ENCODE measurements around the gene DCST1.

The DCST1 gene

DNA sequence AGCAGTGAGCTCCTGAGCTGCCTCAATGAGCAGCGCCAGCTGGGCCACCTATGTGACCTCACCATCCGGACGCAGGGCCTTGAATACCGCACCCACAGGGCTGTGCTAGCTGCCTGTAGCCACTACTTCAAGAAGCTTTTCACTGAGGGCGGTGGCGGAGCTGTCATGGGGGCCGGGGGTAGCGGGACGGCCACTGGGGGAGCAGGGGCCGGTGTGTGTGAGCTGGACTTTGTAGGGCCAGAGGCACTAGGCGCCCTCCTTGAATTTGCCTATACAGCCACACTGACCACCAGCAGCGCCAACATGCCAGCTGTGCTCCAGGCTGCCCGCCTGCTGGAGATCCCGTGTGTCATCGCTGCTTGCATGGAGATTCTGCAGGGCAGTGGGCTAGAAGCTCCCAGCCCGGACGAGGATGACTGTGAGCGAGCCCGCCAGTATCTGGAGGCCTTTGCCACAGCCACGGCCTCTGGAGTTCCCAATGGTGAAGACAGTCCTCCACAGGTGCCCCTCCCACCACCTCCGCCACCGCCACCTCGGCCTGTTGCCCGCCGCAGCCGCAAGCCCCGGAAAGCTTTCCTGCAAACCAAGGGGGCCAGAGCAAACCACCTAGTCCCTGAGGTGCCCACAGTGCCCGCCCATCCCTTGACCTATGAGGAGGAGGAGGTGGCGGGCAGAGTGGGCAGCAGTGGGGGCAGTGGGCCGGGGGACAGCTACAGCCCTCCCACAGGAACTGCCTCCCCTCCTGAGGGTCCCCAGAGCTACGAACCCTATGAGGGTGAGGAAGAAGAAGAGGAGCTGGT, 18.7 kb upstream of the DCST1 start:
- H3K27ac Mint-ChIP-seq: no peak overlapping the region
- no peak for ATAC-seq (ENCODE audit: low read depth)

DNA sequence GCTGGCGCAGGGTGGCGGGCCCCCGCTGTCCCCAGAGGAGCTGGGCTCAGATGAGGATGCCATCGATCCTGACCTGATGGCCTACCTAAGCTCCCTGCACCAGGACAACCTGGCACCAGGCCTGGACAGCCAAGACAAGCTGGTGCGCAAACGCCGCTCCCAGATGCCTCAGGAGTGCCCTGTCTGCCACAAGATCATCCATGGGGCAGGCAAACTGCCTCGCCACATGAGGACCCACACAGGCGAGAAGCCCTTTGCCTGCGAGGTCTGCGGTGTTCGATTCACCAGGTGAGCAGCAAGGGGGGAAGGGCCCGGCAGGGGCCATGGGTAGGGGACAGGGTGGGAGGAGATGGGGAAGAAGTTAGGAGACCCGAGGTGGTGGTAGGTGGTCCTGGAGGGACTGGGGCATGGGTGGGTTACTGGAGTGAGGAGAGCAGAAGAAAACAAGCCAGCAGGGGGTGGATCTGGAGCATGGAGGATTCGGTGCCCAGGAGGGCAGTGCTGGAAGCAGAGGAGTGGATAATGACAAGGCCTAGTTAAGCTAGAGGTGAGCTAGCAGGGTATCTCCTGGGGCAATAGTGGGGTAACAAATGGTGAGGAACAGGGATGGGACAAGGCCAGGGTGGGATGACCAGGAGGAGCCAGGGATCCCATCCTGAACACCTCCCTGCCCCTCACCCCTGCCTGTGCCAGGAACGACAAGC, 17.9 kb upstream of the DCST1 start:
- no peaks in the 10 kb centered on the region for H3K9me3 Mint-ChIP-seq
- H3K36me3 Mint-ChIP-seq: no peaks in the 10 kb centered on the region
- ATAC-seq (ENCODE audit: low read depth) (peak; percentile 0), DNase-seq (ENCODE audit: low spot score in 2 of 2) (no peak)
- H3K27ac Mint-ChIP-seq: peak overlapping the region; percentile 83
- peaks cover 52% of the 10 kb centered on the region for H3K4me1 Mint-ChIP-seq
- H3K27me3 Mint-ChIP-seq: no peaks in the 10 kb centered on the region
- H3K4me3 Mint-ChIP-seq: peak overlapping the region; percentile 1

More for the DNA sequence above, 18.7 kb upstream of the DCST1 start:
- Mint-ChIP-seq H3K36me3 (peaks cover 1% of the 10 kb centered on the region), H3K4me3 (no peak overlapping the region), H3K27me3 (no peaks in the 10 kb centered on the region), H3K9me3 (no peaks in the 10 kb centered on the region), H3K4me1 (peaks cover 57% of the 10 kb centered on the region)
- no peak for DNase-seq (ENCODE audit: low spot score in 2 of 2)

DNA sequence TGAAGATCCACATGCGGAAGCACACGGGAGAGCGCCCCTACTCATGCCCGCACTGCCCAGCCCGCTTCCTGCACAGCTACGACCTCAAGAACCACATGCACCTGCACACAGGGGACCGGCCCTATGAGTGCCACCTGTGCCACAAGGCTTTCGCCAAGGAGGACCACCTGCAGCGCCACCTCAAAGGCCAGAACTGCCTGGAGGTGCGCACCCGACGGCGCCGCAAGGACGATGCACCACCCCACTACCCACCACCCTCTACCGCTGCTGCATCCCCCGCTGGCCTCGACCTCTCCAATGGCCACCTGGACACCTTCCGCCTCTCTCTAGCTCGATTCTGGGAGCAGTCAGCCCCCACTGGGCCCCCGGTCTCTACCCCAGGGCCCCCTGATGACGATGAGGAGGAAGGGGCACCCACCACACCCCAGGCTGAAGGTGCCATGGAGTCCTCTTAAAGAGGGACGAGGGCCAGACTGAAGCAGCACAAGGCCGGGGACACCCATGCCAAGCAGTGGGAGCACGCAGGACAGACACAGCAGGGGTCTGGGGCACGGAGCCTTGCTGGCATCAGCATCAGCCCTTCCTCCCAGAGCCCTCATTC, 17.3 kb upstream of the DCST1 start:
- DNase-seq (ENCODE audit: low spot score in 2 of 2): peak; percentile 34 to 50
- Mint-ChIP-seq H3K27ac (peak overlapping the region; percentile 83), H3K9me3 (no peaks in the 10 kb centered on the region), H3K27me3 (no peaks in the 10 kb centered on the region), H3K36me3 (no peaks in the 10 kb centered on the region), H3K4me3 (peak overlapping the region; percentile 73), H3K4me1 (peaks cover 48% of the 10 kb centered on the region)
- ATAC-seq (ENCODE audit: low read depth): peak; percentile 59

DNA sequence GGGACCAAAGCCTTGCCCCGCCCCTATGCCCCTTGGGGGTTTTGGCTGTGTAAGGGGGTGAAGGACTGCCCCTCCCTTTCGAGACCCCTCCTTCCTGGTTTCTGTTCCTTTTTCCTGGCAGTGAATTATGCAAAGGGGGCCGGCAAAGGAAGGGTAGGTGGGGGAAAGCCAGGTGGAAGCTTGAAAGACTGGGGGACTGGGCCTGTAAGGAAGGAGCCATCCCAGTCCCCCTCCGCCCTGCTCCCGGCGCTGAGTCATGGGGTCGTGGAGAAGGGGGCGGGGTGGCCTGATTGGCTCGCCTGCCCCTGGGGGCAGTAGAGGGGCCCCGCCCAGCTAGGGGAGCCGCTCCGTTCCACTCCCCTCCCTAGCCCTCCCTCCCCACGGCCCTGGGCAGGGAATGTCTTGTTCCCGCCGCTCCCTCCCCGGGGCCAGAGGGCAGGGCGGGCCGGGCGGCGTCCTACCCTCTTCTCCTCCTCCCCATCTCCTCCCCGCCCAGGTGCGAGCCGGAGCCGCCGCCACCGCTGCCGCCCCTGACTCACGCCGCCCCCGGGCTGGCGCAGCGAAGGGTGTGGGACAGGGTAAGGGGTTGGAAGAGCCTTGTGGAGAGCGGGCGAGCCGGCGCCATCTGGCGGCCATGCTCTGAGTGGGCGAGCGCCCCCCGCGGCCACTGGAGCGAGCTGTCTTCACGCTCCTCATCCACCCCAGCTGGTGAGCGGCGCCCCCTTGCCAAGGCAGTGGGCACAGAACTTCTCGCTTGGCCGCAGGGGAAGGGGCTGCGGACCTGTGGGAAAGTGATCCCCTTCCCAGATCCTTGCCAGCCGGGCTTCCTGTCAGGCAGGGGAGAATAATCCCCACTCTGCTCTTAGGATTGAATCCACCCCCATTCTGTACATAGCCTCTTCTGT, 16.3 kb upstream of the DCST1 start:
- H3K9me3 Mint-ChIP-seq: no peaks in the 10 kb centered on the region
- ATAC-seq (ENCODE audit: low read depth) (peak; percentile 79), DNase-seq (ENCODE audit: low spot score in 2 of 2) (peak; percentile 85 to 88)
- H3K27me3 Mint-ChIP-seq: no peaks in the 10 kb centered on the region
- peak overlapping the region; percentile 83 for H3K27ac Mint-ChIP-seq
- H3K4me1 Mint-ChIP-seq: peaks cover 49% of the 10 kb centered on the region
- H3K4me3 Mint-ChIP-seq: peak overlapping the region; percentile 84
- H3K36me3 Mint-ChIP-seq: no peaks in the 10 kb centered on the region

DNA sequence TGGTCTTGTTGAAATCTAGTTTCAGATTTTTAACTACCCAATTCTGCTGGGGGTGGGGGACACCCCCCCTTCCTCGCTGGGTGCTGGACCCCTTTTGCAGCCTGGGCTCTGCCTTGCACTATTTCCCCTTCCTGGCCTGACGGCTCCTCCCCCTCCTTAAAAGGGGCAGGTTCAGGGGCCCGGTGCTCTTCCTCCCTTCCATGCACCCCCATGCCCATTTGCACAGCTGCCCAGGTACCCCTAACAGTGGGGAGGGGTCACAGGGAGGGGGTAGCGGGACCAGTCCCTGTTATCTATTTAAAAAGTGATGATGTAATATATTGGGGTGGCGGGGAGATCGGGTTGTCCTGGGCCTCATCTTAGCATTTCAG, 15.7 kb upstream of the DCST1 start:
- DNase-seq (ENCODE audit: low spot score in 2 of 2) (peak in 1 of 2 donors; percentile 22), ATAC-seq (ENCODE audit: low read depth) (peak; percentile 8)
- Mint-ChIP-seq H3K27ac (peak overlapping the region; percentile 83), H3K4me1 (peaks cover 45% of the 10 kb centered on the region), H3K27me3 (no peaks in the 10 kb centered on the region), H3K9me3 (no peaks in the 10 kb centered on the region), H3K36me3 (no peaks in the 10 kb centered on the region), H3K4me3 (peak overlapping the region; percentile 84)

DNA sequence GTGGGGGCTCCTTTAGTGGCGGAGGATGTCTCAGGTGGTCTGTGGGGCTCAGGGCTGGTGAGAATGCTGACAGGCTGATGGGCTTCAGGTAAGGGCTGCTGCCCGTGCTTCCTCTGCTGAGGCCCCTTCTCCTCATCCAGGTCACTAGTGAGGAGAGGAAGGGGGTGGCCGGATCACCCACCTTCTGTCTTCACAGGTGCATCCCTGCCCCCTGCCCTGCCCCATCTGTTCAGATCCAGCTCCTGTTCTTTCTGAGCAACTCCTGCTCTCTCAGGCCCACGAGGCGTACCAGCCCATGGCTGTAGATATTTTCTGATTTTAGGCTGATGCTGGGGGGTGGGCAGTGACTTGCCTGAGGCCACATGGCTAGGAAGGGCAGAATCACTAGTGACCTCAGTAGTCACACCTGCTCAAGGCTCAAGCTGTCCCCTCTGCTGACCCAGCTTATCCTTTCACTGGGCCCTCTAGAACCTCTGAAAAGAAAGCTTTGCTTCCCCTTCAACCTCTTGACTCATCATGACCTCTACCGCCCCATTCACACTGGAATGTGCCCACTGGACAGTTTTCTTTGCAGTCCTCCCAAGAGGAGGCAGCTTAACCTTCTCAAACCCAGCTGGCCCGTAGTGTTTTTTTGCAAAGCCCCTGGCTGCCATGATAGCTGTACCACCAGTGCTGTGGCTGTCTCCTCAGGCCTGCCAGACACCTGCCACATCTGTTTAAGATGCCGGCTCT, 14.8 kb upstream of the DCST1 start:
- Mint-ChIP-seq H3K4me3 (no peak overlapping the region), H3K4me1 (peaks cover 36% of the 10 kb centered on the region), H3K27me3 (no peaks in the 10 kb centered on the region), H3K36me3 (no peaks in the 10 kb centered on the region), H3K9me3 (no peaks in the 10 kb centered on the region), H3K27ac (peak overlapping the region; percentile 45)
- DNase-seq (ENCODE audit: low spot score in 2 of 2) (no peak), ATAC-seq (ENCODE audit: low read depth) (no peak)

DNA sequence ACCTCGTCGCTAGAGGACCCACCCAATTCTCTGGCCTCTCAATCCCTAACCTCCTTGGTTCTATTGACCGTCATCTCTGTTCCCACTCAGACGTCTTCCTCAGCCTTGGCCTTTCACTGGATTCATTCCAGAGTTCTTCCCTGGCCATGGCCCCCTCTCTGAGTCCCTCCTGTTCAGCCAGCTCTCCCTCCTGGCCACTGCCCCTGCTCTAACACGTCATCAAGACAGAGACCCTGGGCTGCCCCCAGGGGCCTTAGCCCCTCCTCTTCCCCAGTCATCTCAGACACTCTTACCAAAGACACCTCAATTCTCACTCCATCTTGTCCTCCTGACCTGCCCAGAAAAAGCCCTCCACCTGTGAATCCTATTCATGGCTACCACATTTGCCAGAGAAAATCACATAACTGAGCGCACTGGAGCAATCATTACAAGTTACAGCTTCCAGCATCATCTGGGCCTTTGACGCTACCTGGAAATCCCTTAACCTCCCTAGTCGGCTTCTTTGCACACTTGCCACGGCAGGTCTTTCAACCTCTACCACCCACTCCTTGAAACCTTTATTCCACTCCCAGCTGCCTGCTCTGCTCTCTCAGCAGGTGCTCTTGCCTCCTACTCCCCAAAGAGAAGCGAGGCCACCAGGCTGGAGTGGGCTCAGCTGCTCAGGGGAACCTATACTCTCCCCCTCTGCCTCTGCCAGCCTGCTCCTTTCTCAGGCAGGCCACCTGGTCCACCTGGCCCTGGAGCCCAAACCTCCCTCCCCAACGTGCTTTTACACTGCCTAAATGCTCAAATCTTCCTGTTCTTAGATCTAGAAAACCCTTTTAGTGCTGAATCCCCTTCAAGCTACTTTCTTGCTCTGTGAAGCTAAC, 14.0 kb upstream of the DCST1 start:
- Mint-ChIP-seq H3K4me1 (peaks cover 31% of the 10 kb centered on the region), H3K36me3 (no peaks in the 10 kb centered on the region), H3K4me3 (peak overlapping the region; percentile 43), H3K27ac (peak overlapping the region; percentile 45), H3K9me3 (no peaks in the 10 kb centered on the region), H3K27me3 (no peaks in the 10 kb centered on the region)
- DNase-seq (ENCODE audit: low spot score in 2 of 2): no peak
- no peak for ATAC-seq (ENCODE audit: low read depth)

DNA sequence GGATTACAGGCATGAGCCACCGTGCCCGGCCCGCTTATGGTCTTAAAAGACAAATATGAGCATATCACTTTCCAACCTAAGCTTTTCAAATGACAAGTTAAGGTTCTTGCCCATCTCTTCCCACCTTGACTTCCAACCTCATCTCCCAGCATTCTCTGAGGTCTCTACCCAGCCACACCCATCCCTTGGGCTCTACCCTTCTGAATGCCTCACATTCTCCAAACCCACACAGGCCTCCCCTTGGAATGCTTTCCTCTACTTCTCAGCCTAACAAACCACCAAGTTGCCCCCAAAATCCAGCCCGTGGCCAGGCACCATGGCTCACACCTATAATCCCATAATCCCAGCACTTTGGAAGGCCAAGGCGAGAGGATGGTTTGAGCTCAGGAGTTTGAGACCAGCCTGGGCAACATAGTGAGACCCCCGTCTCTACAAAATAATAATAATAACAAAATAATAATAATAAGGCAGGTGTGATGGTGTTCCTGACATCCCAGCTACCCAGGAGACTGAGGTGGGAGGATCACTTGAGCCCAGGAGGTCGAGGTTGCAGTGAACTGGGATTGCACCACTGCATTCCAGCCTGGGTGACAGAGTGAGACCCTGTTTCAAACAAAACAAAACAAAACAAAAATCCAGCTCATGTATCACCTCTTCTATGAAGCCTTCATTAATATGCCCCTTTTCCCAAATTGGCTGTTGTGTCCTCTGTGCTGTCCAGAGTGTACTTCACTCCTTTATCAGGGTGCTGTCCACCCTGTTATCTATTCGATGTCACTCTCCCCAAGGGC, 11.3 kb upstream of the DCST1 start:
- no peaks in the 10 kb centered on the region for H3K27me3 Mint-ChIP-seq
- DNase-seq (ENCODE audit: low spot score in 2 of 2): no peak
- no peak overlapping the region for H3K27ac Mint-ChIP-seq
- no peaks in the 10 kb centered on the region for H3K36me3 Mint-ChIP-seq
- no peak for ATAC-seq (ENCODE audit: low read depth)
- H3K4me1 Mint-ChIP-seq: peaks cover 16% of the 10 kb centered on the region
- H3K9me3 Mint-ChIP-seq: no peaks in the 10 kb centered on the region
- no peak overlapping the region for H3K4me3 Mint-ChIP-seq

DNA sequence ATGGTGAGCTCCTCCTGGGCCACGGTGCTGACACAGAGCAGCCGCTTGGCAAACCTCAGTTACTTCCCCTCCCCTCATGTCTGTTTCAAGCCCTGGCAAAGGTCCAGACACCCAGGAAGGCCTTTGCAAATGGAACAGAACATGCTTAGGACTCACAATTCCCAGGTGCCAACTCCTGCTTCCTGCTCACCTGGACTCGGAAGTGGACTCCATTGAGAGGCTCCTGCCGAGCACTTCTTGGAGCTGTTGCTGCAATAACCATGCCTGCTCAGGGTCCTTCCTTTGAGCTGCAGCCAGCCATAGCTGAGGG, 10.7 kb upstream of the DCST1 start:
- Mint-ChIP-seq H3K27ac (no peak overlapping the region), H3K4me3 (no peak overlapping the region), H3K4me1 (peaks cover 14% of the 10 kb centered on the region), H3K27me3 (no peaks in the 10 kb centered on the region), H3K9me3 (no peaks in the 10 kb centered on the region), H3K36me3 (no peaks in the 10 kb centered on the region)
- ATAC-seq (ENCODE audit: low read depth) (no peak), DNase-seq (ENCODE audit: low spot score in 2 of 2) (no peak)

DNA sequence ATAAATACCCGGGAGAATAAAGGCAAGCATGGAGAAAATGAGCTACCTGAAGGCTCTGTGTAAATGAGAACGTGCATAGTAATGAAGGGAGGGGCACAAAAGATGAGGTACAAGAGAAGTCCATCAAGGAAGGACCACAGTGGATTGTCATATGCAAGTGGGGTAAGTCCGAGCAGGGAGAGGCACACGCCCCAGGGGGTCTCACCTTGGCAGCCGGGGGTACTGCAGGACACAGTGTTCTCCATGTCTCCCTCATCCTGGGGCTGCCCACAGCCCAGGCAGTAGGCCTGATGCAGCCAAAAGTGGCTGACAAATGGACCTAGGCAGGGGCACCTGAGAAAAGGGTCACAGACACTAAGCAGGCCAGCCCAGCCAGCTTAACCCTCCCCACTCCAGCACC, 10.0 kb upstream of the DCST1 start:
- Mint-ChIP-seq H3K4me1 (peaks cover 13% of the 10 kb centered on the region), H3K27me3 (no peaks in the 10 kb centered on the region), H3K9me3 (no peaks in the 10 kb centered on the region), H3K36me3 (no peaks in the 10 kb centered on the region), H3K27ac (no peak overlapping the region), H3K4me3 (no peak overlapping the region)
- DNase-seq (ENCODE audit: low spot score in 2 of 2) (no peak), ATAC-seq (ENCODE audit: low read depth) (no peak)

DNA sequence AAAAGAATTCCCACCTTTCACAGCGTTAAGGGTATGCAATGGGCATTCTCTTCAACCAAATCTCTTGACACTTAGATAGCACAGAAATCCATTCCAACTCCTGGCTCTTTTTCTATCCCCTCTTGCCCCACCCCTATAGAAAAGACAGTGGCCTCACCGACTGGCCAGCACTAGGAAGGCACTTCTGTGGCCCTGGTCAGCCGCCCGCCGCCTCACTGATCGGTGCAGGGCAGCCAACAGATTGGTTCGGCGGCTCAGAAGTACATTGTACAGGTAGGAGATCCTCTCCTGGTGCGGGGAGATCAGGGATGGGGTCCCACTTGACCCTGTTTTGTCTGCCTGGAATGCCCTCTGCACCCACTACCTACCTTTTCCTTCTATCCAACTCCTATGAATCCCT, 9.3 kb upstream of the DCST1 start:
- no peak for ATAC-seq (ENCODE audit: low read depth)
- H3K27me3 Mint-ChIP-seq: no peaks in the 10 kb centered on the region
- peaks cover 15% of the 10 kb centered on the region for H3K4me1 Mint-ChIP-seq
- no peaks in the 10 kb centered on the region for H3K9me3 Mint-ChIP-seq
- no peak for DNase-seq (ENCODE audit: low spot score in 2 of 2)
- no peak overlapping the region for H3K27ac Mint-ChIP-seq
- H3K36me3 Mint-ChIP-seq: no peaks in the 10 kb centered on the region
- H3K4me3 Mint-ChIP-seq: no peak overlapping the region

DNA sequence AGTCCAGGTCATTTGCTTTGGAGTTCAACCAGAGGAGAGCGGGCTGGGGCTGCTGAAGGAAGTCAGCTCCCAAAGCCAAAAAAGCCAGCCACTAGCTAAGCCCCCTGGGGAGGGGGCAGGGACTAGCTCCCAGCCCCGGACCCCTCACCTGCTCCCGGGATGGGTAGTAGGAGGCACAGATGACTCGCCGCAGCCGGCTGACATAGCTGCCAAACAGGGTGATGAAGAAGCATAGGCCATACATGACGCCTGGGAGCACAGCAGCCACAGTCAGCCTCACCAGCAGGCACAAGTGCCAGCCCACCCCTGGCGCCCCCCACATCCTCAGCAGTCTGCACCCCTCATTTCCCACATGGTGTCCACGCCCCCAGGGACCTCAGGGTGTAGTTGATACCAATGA, 7.5 kb upstream of the DCST1 start:
- no peaks in the 10 kb centered on the region for H3K9me3 Mint-ChIP-seq
- ATAC-seq (ENCODE audit: low read depth): no peak
- no peaks in the 10 kb centered on the region for H3K36me3 Mint-ChIP-seq
- no peaks in the 10 kb centered on the region for H3K27me3 Mint-ChIP-seq
- H3K27ac Mint-ChIP-seq: no peak overlapping the region
- no peak for DNase-seq (ENCODE audit: low spot score in 2 of 2)
- H3K4me1 Mint-ChIP-seq: peaks cover 8% of the 10 kb centered on the region
- no peak overlapping the region for H3K4me3 Mint-ChIP-seq
